Esophagus muscularis mucosa (tissue), 4 donors: ENCODE measurements around the gene GRK3. TPM values are rescaled to one million over a fixed set of nuclear protein-coding genes. Genes with fewer than 3 reads are reported as not detected.

Source experiments
- DNase-seq: peaks from one replicate; pipeline ENCODE4 v3.0.0-alpha.2; 2017; ENCODE audit errors: extremely low spot score
- H3K27ac ChIP-seq, 4 donors: fragments of 200-600 bp; sonication (generic); replicated peaks in 1 of 4; 1 replicate in 3 of 4; 2 replicates in 1 of 4; pipeline ENCODE4 v1.5.1; 2016 to 2019; ENCODE audit warnings: mild to moderate bottlenecking in 1 of 4
- H3K27me3 ChIP-seq, 4 donors: fragments of 200-600 bp; sonication (generic); one replicate each; pipeline versions ENCODE4 v1.5.1 to v1.6.0; 2016 to 2019
- H3K36me3 ChIP-seq, 4 donors: fragments of 200-600 bp; sonication (generic); one replicate each; pipeline ENCODE4 v1.5.1; 2016 to 2019
- H3K4me1 ChIP-seq, 4 donors: fragments of 200-600 bp; sonication (generic); one replicate each; pipeline ENCODE4 v1.5.1; 2016 to 2019
- H3K4me3 ChIP-seq, 4 donors: fragments of 200-600 bp; sonication (generic); 1 replicate in 2 of 4; 2 replicates in 2 of 4; pipeline ENCODE4 v1.5.1; 2016 to 2019; ENCODE audit warnings: mild to moderate bottlenecking in 4 of 4, moderate library complexity in 1 of 4
- H3K9me3 ChIP-seq, 4 donors: fragments of 200-600 bp; sonication (generic); 1 replicate in 3 of 4; 2 replicates in 1 of 4; pipeline ENCODE4 v1.5.1; 2016 to 2019
- CTCF ChIP-seq, 3 experiments: fragments of 200-600 bp in 2 of 3; fragments of 450-650 bp in 1 of 3; sonication (generic) in 2 of 3; IDR thresholded peaks; one replicate each; pipeline ENCODE4 v1.5.1; 2017 to 2019; ENCODE audit warnings: antibody characterized with exemption in 3 of 3, mild to moderate bottlenecking in 2 of 3, moderate library complexity in 1 of 3
- EP300 ChIP-seq: sonication (generic); formaldehyde crosslinking; IDR thresholded peaks from one replicate; pipeline ENCODE4 v1.6.1; 2017; ENCODE audit warnings: antibody characterized with exemption
- POLR2A ChIP-seq: fragments of 450-650 bp; IDR thresholded peaks from one replicate; pipeline ENCODE4 v1.6.1; 2017; ENCODE audit warnings: antibody characterized with exemption, moderate library complexity, mild to moderate bottlenecking, low read depth
- POLR2AphosphoS5 ChIP-seq, 2 donors: sonication (generic); formaldehyde crosslinking; IDR thresholded peaks; one replicate each; pipeline ENCODE4 v1.6.1; 2017; ENCODE audit warnings: antibody characterized with exemption in 2 of 2
- WGBS: methylation state at CpG from one replicate; pipeline ENCODE4 v1.1.5; 2018; 5-methylcytosine and 5-hydroxymethylcytosine counted together
- intact Hi-C: fragments of 100-400 bp; cut with DNase I; formaldehyde crosslinking; loops from one replicate; pipeline ENCODE4 v1.15.1; 2023
- total RNA-seq, 4 donors: library from RNA; depleted of rRNA; stranded (reverse); fragments of >200 nt; gene quantifications; one replicate each; pipeline versions ENCODE4 v1.1.0 to v1.2.1, GENCODE V29; 2016

The GRK3 gene
- total RNA-seq, 4 donors from 2014 or later = 2.5 to 5.8 (median 4.6) TPM

GRCh38 chr22:25763239-25763777, 198.8 kb downstream of the GRK3 start:
- no peak for TF ChIP-seq EP300
- TF ChIP-seq POLR2A = no peak
- no peak for TF ChIP-seq POLR2AphosphoS5 (IDR thresholded peaks at IDR 0.05)
- TF ChIP-seq CTCF (IDR thresholded peaks at IDR 0.05) = no peak
- Histone ChIP-seq H3K4me1 (peaks cover 0 to 7% (median 0%) of the 10 kb centered on the region in 4 donors), H3K27me3 (peaks cover 0 to 20% (median 0%) of the 10 kb centered on the region in 4 donors), H3K27ac (no peak overlapping the region), H3K36me3 (peaks cover 0 to 16% (median 0%) of the 10 kb centered on the region in 4 donors), H3K9me3 (peaks cover 0 to 21% (median 12%) of the 10 kb centered on the region in 4 donors), H3K4me3 (no peak overlapping the region)
- no peak for DNase-seq
- 48% methylated on average over 7 of the region's 7 CpGs for WGBS
- intact Hi-C loops = no loop called here

- Histone ChIP-seq H3K4me3 (no peak overlapping the region), H3K36me3 (peaks cover 0 to 27% (median 0%) of the 10 kb centered on the region in 4 donors), H3K27me3 (peaks cover 0 to 28% (median 0%) of the 10 kb centered on the region in 4 donors), H3K27ac (no peak overlapping the region), H3K9me3 (peaks cover 0 to 21% (median 12%) of the 10 kb centered on the region in 4 donors), H3K4me1 (peaks cover 0 to 7% (median 0%) of the 10 kb centered on the region in 4 donors)
- 64% methylated on average over 8 of the region's 8 CpGs for WGBS
- DNase-seq = no peak
- intact Hi-C loops = no loop called here
- TF ChIP-seq EP300 (no peak), CTCF (IDR thresholded peaks at IDR 0.05) (no peak), POLR2AphosphoS5 (IDR thresholded peaks at IDR 0.05) (no peak), POLR2A (no peak)
Measured at GRCh38 chr22:25764270-25765015, 200.0 kb downstream of the GRK3 start.

GRCh38 chr22:25765016-25765367, 200.5 kb downstream of the GRK3 start:
- Histone ChIP-seq H3K4me1 (peaks cover 0 to 3% (median 0%) of the 10 kb centered on the region in 4 donors), H3K9me3 (peaks cover 0 to 21% (median 12%) of the 10 kb centered on the region in 4 donors), H3K27ac (no peak overlapping the region), H3K4me3 (no peak overlapping the region), H3K27me3 (peaks cover 0 to 29% (median 0%) of the 10 kb centered on the region in 4 donors), H3K36me3 (peaks cover 0 to 33% (median 0%) of the 10 kb centered on the region in 4 donors)
- no peak for TF ChIP-seq POLR2A
- no peak for TF ChIP-seq CTCF (IDR thresholded peaks at IDR 0.05)
- no peak for TF ChIP-seq EP300
- no peak for TF ChIP-seq POLR2AphosphoS5 (IDR thresholded peaks at IDR 0.05)
- intact Hi-C loops = no loop called here
- no peak for DNase-seq
- 88% methylated on average over 2 of the region's 2 CpGs for WGBS

- H3K36me3 ChIP-seq = peaks cover 0 to 36% (median 0%) of the 10 kb centered on the region in 4 donors
- H3K4me1 ChIP-seq = no peaks in the 10 kb centered on the region
- DNase-seq = no peak
- TF ChIP-seq POLR2A = no peak
- TF ChIP-seq EP300 = no peak
- TF ChIP-seq CTCF (IDR thresholded peaks at IDR 0.05) = no peak
- TF ChIP-seq POLR2AphosphoS5 (IDR thresholded peaks at IDR 0.05) = no peak
- peaks cover 0 to 21% (median 12%) of the 10 kb centered on the region in 4 donors for H3K9me3 ChIP-seq
- intact Hi-C loops = no loop called here
- peaks cover 0 to 29% (median 0%) of the 10 kb centered on the region in 4 donors for H3K27me3 ChIP-seq
- WGBS = 90% methylated on average over 2 of the region's 4 CpGs
- no peak overlapping the region for H3K27ac ChIP-seq
- no peak overlapping the region for H3K4me3 ChIP-seq
Measured at GRCh38 chr22:25765801-25766200, 201.3 kb downstream of the GRK3 start.
